Activated CD4-positive, alpha-beta memory T cell treated with anti-CD3 and anti-CD28 coated beads for 36 hours (primary cell): ENCODE results near the gene ELFN2. TPM values are rescaled to one million over a fixed set of nuclear protein-coding genes. Genes with fewer than 3 reads are reported as not detected.
"Not testable (repeated sequence)": the region's sequence is repeated elsewhere in the genome, so short reads cannot be mapped to it uniquely, and the experiment has no call there.

Source experiments
- CTCF ChIA-PET: fragments of 350-600 bp; sonication (Branson Sonifier 250); formaldehyde crosslinking; loops from one replicate; lab custom pipeline; 2021; ENCODE audit warnings: antibody characterized with exemption, inconsistent platforms; lab: Charles Lee
- POLR2A ChIA-PET: fragments of 350-600 bp; sonication (Branson Sonifier 250); formaldehyde crosslinking; loops from one replicate; lab custom pipeline; 2021; ENCODE audit warnings: antibody characterized with exemption; lab: Charles Lee
- DNase-seq: peaks from one replicate; pipeline ENCODE4 v3.0.0-alpha.2; 2020
- H3K27ac Mint-ChIP-seq: one replicate; pipeline ENCODE4 v1.8.0; 2021; ENCODE audit warnings: mixed read lengths
- H3K27me3 Mint-ChIP-seq: one replicate; pipeline ENCODE4 v1.8.0; 2021; ENCODE audit warnings: mixed read lengths
- H3K36me3 Mint-ChIP-seq: one replicate; pipeline ENCODE4 v1.8.0; 2021; ENCODE audit warnings: mixed read lengths
- H3K4me1 Mint-ChIP-seq: one replicate; pipeline ENCODE4 v1.8.0; 2021; ENCODE audit warnings: low read depth, mixed read lengths
- H3K4me3 Mint-ChIP-seq: one replicate; pipeline ENCODE4 v1.8.0; 2021; ENCODE audit warnings: mild to moderate bottlenecking, mixed read lengths
- H3K9me3 Mint-ChIP-seq: one replicate; pipeline ENCODE4 v1.8.0; 2021; ENCODE audit warnings: mixed read lengths
- intact Hi-C: fragments of 100-400 bp; cut with micrococcal nuclease; formaldehyde crosslinking; loops from one replicate; pipeline ENCODE4 v1.15.1; 2023
- total RNA-seq, 2 experiments: library from RNA; stranded (reverse); gene quantifications; one replicate each; pipeline ENCODE4 v1.2.3, GENCODE V29; 2021

The ELFN2 gene
- total RNA-seq, 2 experiments from 2014 or later = 0.39 to 0.57 TPM

DNA sequence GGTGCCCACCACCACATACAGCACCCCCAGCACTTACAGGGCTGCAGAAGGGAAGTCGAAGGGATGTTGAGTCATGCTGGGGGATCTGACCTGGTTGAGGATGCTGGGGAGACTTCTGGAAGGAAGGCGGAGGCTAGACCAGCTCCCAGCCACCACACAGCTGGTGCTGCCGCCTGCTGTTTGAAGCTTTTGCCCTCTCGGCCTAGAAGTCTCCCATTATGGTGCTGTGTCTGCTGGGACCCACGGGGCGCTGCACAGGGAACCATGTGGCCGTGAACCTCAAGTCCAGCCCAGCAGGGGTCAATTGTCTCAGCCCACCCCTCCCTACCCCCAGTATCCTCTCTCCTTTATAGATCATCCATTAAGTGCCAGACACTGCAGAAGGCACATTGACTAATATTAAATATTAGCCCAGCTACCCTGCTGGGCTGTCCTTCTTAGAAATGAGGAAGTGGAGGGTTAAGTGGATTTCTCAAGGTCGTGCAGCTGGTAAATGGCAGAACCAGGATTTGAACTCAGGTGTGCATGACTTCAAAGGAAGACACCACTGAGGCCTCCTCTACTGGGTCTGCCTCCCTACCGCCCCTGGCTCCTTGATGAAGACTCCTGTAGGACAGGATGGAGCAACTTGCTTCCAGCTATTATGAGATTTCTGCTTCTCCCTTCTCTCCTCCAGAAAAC, 95.3 kb downstream of the ELFN2 start:
- no peak overlapping the region for H3K27ac Mint-ChIP-seq
- H3K9me3 Mint-ChIP-seq = no peaks in the 10 kb centered on the region
- CTCF ChIA-PET = interaction anchor here (0.8 to 1.4 kb wide), 4 partner anchors 14 to 126 kb away, joined by 3 to 5 read pairs (median 4); no protein-coding TSS in a partner anchor
- H3K4me3 Mint-ChIP-seq = no peak overlapping the region
- DNase-seq = no peak
- peaks cover 51% of the 10 kb centered on the region for H3K27me3 Mint-ChIP-seq
- H3K36me3 Mint-ChIP-seq = no peaks in the 10 kb centered on the region
- H3K4me1 Mint-ChIP-seq = peaks cover 9% of the 10 kb centered on the region
- intact Hi-C loops = no loop called here
- POLR2A ChIA-PET = no interaction called here

GRCh38 chr22:37331034-37331428, 96.2 kb downstream of the ELFN2 start:
- Mint-ChIP-seq H3K27me3 (peaks cover 49% of the 10 kb centered on the region), H3K9me3 (no peaks in the 10 kb centered on the region), H3K27ac (no peak overlapping the region), H3K4me1 (peaks cover 9% of the 10 kb centered on the region), H3K36me3 (no peaks in the 10 kb centered on the region), H3K4me3 (no peak overlapping the region)
- no peak for DNase-seq
- ChIA-PET CTCF (interaction anchor here (0.9 to 1.4 kb wide), 3 partner anchors 13 to 128 kb away, joined by 3 to 5 read pairs (median 4); no protein-coding TSS in a partner anchor), POLR2A (no interaction called here)
- intact Hi-C loops = no loop called here

DNA sequence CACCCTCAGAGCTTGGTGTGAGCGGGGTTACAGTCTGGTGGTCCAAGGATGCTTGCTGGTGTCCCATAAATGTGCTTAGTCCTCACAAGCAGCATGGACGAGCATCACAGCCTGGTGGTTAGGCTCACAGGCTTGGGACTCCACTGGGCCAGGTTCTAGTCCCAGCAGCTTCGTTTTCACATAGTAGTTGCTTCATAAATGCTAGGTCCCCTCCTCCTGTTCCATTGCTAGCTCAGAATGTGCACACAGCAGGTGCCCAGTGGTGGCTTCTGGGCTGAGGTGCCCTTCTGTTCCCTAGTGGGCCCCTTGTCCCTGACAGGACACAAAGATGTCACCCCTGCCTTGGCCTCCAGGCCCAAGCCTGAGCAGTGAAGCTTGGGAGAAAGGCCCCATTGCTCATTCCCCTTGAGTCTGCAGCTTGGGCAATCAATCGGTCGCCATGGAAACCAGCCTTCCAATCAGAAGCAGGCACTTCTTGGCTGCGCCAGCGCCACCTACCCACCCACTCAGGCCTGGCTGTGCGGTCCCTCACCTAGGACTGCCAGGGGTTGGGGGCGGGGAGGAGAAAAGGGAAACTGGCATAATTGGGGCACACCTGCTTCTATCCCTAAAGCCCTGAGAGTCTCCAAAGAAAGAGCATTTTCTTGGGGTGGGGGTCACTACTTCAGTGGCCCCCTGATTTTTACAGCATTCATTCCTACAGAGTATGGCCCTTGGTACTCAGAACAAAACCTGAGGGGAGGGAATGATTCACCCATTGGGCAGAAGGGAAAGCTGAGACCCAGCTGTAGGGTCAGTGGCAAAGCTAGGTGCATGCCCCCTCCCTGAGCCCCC, 96.9 kb downstream of the ELFN2 start:
- peaks cover 8% of the 10 kb centered on the region for H3K4me1 Mint-ChIP-seq
- no peak overlapping the region for H3K4me3 Mint-ChIP-seq
- DNase-seq = peak; percentile 79
- H3K27me3 Mint-ChIP-seq = peaks cover 45% of the 10 kb centered on the region
- POLR2A ChIA-PET = no interaction called here
- CTCF ChIA-PET = interaction anchor here (0.9 to 1.1 kb wide), 3 partner anchors 13 to 554 kb away, joined by 3 to 4 read pairs (median 3); partner anchors contain the start of gene IFT27
- H3K36me3 Mint-ChIP-seq = no peaks in the 10 kb centered on the region
- no peak overlapping the region for H3K27ac Mint-ChIP-seq
- no peaks in the 10 kb centered on the region for H3K9me3 Mint-ChIP-seq
- intact Hi-C loops = no loop called here

DNA sequence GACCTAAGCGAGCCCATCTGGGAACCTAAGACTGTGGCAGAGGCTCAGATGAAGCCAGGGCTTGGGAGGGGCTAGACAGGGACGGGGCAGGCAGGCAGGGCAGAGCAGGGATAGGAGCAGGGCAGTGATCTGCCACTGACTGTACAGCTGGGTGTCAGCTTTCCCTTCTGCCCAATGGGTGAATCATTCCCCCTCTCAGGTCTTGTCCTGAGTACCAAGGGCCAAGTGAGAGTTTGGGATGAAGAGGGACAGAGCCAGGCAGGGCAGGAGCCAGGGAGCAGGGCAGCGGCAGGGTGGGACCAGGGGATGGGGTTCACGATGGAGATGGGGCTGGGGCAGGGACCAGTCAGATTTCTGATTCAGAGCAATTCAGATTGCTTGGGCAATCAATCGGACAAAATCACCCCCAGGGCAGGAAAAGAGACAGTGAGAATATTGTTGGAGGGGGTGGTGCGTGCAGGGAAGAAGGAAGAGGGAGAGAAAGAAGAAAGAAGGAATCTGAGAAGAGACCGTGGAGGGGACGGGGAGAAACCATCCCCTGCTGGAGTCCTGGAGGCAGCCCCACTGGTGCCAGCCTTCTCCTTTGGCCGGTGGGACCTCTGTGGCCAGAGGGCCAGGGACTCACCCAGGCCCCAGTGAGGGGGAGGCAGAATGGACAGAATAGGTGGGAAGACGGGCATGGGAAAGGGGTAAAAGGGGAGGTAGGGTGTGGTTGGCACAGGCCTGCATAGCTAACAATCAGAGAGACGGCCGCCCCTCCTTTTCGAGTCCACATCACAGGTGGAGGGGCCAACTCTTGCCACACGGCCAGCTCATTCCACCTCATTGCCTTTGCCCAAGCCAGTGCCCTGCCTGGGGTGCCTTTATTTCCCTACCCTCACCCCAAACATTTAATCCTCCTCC, 97.8 kb downstream of the ELFN2 start:
- ChIA-PET CTCF (interaction anchor here (0.9 kb wide), 1 partner anchor 553 kb away, joined by 3 read pairs; the partner anchor contains the start of gene IFT27), POLR2A (no interaction called here)
- H3K36me3 Mint-ChIP-seq = no peaks in the 10 kb centered on the region
- no peak overlapping the region for H3K4me3 Mint-ChIP-seq
- no peak overlapping the region for H3K27ac Mint-ChIP-seq
- peaks cover 2% of the 10 kb centered on the region for H3K4me1 Mint-ChIP-seq
- DNase-seq = no peak
- no peaks in the 10 kb centered on the region for H3K9me3 Mint-ChIP-seq
- H3K27me3 Mint-ChIP-seq = peaks cover 38% of the 10 kb centered on the region
- intact Hi-C loops = no loop called here

GRCh38 chr22:37328538-37329237, 98.6 kb downstream of the ELFN2 start:
- POLR2A ChIA-PET, H3K4me1 Mint-ChIP-seq, H3K9me3 Mint-ChIP-seq, DNase-seq, intact Hi-C loops, H3K27ac Mint-ChIP-seq, H3K36me3 Mint-ChIP-seq, H3K4me3 Mint-ChIP-seq: not testable (repeated sequence)
- CTCF ChIA-PET = interaction anchor here (0.8 kb wide), 1 partner anchor 12 kb away, joined by 3 read pairs; no protein-coding TSS in a partner anchor
- peaks cover 39% of the 10 kb centered on the region for H3K27me3 Mint-ChIP-seq

- no peak for DNase-seq
- Mint-ChIP-seq H3K9me3 (no peaks in the 10 kb centered on the region), H3K4me3 (no peak overlapping the region), H3K4me1 (peaks cover 2% of the 10 kb centered on the region), H3K36me3 (no peaks in the 10 kb centered on the region), H3K27me3 (peaks cover 39% of the 10 kb centered on the region), H3K27ac (no peak overlapping the region)
- ChIA-PET CTCF (interaction anchor here (0.8 kb wide), 1 partner anchor 12 kb away, joined by 3 read pairs; no protein-coding TSS in a partner anchor), POLR2A (no interaction called here)
- intact Hi-C loops = no loop called here
Observed at GRCh38 chr22:37328017-37328416, 99.3 kb downstream of the ELFN2 start.

DNA sequence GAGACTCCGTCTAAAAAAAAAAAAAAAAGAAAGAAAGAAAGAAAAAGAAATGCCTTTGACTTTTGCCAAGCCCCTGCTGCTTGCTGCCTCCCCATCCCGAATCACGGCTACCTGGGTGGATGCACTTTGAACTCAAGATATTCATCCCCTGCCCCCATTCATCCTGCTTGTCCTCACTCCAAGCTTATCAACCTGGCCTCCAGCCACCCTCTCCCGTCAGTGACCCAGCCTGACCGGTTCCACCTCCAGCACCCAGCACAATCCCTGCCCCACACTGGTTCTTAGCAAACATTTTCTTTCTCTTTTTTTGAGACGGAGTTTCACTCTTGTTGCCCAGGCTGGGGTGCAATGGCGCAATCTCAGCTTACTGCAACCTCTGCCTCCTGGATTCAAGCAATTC, 100.6 kb downstream of the ELFN2 start:
- intact Hi-C loops = no loop called here
- ChIA-PET POLR2A (no interaction called here), CTCF (interaction anchor here (0.7 to 1.3 kb wide), 2 partner anchors 11 to 539 kb away, joined by 3 read pairs; no protein-coding TSS in a partner anchor)
- no peak for DNase-seq
- H3K27me3 Mint-ChIP-seq = peaks cover 30% of the 10 kb centered on the region
- H3K9me3 Mint-ChIP-seq = no peaks in the 10 kb centered on the region
- H3K36me3 Mint-ChIP-seq = no peaks in the 10 kb centered on the region
- H3K4me3 Mint-ChIP-seq = no peak overlapping the region
- H3K27ac Mint-ChIP-seq = no peak overlapping the region
- H3K4me1 Mint-ChIP-seq = peaks cover 2% of the 10 kb centered on the region

DNA sequence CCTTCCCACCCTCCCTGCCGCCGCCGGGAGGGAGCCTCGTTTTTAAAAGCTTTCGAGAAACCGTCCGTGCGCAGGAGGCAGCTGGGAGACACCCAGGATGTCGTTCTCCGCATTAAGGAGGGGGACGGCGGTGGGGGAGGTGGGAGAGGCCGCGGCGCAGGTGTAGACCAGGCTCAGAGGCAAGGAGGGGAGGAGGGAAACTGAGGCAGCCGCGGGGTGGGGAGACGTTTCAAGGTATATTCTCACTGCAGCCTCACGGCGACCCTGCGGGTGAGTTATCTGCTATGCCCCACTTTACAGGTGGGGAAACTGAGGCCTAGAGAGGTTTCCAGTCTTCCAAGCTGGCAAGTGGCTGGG, 102.3 kb downstream of the ELFN2 start:
- intact Hi-C loops = no loop called here
- POLR2A ChIA-PET = interaction anchor here (1.5 kb wide), 1 partner anchor 11 kb away, joined by 3 read pairs; no protein-coding TSS in a partner anchor
- H3K4me1 Mint-ChIP-seq = no peaks in the 10 kb centered on the region

GRCh38 chr22:37324340-37325038, 102.8 kb downstream of the ELFN2 start:
- Mint-ChIP-seq H3K9me3 (no peaks in the 10 kb centered on the region), H3K27me3 (peaks cover 21% of the 10 kb centered on the region), H3K4me1 (no peaks in the 10 kb centered on the region), H3K36me3 (no peaks in the 10 kb centered on the region), H3K4me3 (no peak overlapping the region), H3K27ac (no peak overlapping the region)
- intact Hi-C loops = no loop called here
- ChIA-PET CTCF (interaction anchor here (0.6 to 1.3 kb wide), 4 partner anchors 104 to 784 kb away, joined by 3 to 6 read pairs (median 4); partner anchors contain the start of gene ELFN2), POLR2A (interaction anchor here (1.5 kb wide), 1 partner anchor 10 kb away, joined by 3 read pairs; no protein-coding TSS in a partner anchor)
- no peak for DNase-seq

More for the DNA sequence above, 102.3 kb downstream of the ELFN2 start:
- CTCF ChIA-PET = interaction anchor here (1.2 to 1.3 kb wide), 3 partner anchors 103 to 267 kb away, joined by 4 to 6 read pairs (median 4); partner anchors contain the start of gene ELFN2
- Mint-ChIP-seq H3K27me3 (peaks cover 24% of the 10 kb centered on the region), H3K27ac (no peak overlapping the region), H3K4me3 (no peak overlapping the region), H3K9me3 (no peaks in the 10 kb centered on the region), H3K36me3 (no peaks in the 10 kb centered on the region)
- no peak for DNase-seq

- Mint-ChIP-seq H3K4me3 (no peak overlapping the region), H3K4me1 (peaks cover under 1% of the 10 kb centered on the region), H3K27ac (no peak overlapping the region), H3K27me3 (peaks cover 11% of the 10 kb centered on the region), H3K36me3 (no peaks in the 10 kb centered on the region), H3K9me3 (no peaks in the 10 kb centered on the region)
- POLR2A ChIA-PET = no interaction called here
- intact Hi-C loops = no loop called here
- DNase-seq = no peak
- CTCF ChIA-PET = no interaction called here
Observed at GRCh38 chr22:37320726-37321677, 106.3 kb downstream of the ELFN2 start.
